H9 (cell line): ENCODE data around the gene TRAF6. TPM values are rescaled to one million over a fixed set of nuclear protein-coding genes. Genes with fewer than 3 reads are reported as not detected.
A peak's percentile ranks its signal among the peaks of the same experiment; 100 is the strongest.

Experiments
- DNase-seq: peaks from one replicate; pipeline ENCODE4 v3.0.0-alpha.2; 2017
- H2AFZ ChIP-seq: one replicate; pipeline ENCODE4 v1.6.1; 2013; ENCODE audit warnings: mild to moderate bottlenecking, low read length, control low read depth, moderate library complexity
- H2AK5ac ChIP-seq: 2 replicates; pipeline ENCODE4 v1.6.1; 2013; ENCODE audit warnings: low read length, control low read depth, mixed read lengths; ENCODE audit not compliant: insufficient read length
- H2BK120ac ChIP-seq: one replicate; pipeline ENCODE4 v1.6.1; 2013; ENCODE audit warnings: low read depth, mild to moderate bottlenecking, low read length, control low read depth, inconsistent platforms; ENCODE audit not compliant: poor library complexity, severe bottlenecking
- H2BK12ac ChIP-seq: 2 replicates; pipeline ENCODE4 v1.6.1; 2013; ENCODE audit warnings: low read length, control low read depth, mixed read lengths, low read depth; ENCODE audit not compliant: insufficient read length
- H2BK15ac ChIP-seq: 2 replicates; pipeline ENCODE4 v1.6.1; 2013; ENCODE audit warnings: low read depth, low read length, control low read depth
- H2BK20ac ChIP-seq: one replicate; pipeline ENCODE4 v1.6.1; 2013; ENCODE audit warnings: low read depth, mild to moderate bottlenecking, low read length, control low read depth, inconsistent platforms; ENCODE audit not compliant: poor library complexity, severe bottlenecking
- H2BK5ac ChIP-seq: 2 replicates; pipeline ENCODE4 v1.6.1; 2013; ENCODE audit warnings: low read length, control low read depth, mixed read lengths; ENCODE audit not compliant: insufficient read length
- H3K14ac ChIP-seq: 2 replicates; pipeline ENCODE4 v1.6.1; 2013; ENCODE audit warnings: low read length, control low read depth; ENCODE audit not compliant: insufficient read depth
- H3K18ac ChIP-seq: 2 replicates; pipeline ENCODE4 v1.6.1; 2013; ENCODE audit warnings: low read depth, mild to moderate bottlenecking, mixed read lengths, low read length, control low read depth; ENCODE audit not compliant: insufficient read length
- H3K23ac ChIP-seq: 2 replicates; pipeline ENCODE4 v1.6.1; 2013; ENCODE audit warnings: low read length, control low read depth, mixed read lengths, low read depth; ENCODE audit not compliant: insufficient read length
- H3K23me2 ChIP-seq: 2 replicates; pipeline ENCODE4 v1.6.1; 2013; ENCODE audit warnings: low read depth, mild to moderate bottlenecking, mixed read lengths, low read length, control low read depth; ENCODE audit not compliant: insufficient read length, poor library complexity, severe bottlenecking
- H3K27ac ChIP-seq: 2 replicates; pipeline ENCODE4 v1.5.1; 2013; ENCODE audit warnings: low read length, control low read depth, mixed read lengths, low read depth; ENCODE audit not compliant: insufficient read length
- H3K27me3 ChIP-seq: 2 replicates; pipeline ENCODE4 v1.6.1; 2013; ENCODE audit warnings: low read length, control low read depth, inconsistent platforms; ENCODE audit not compliant: insufficient read depth
- H3K4ac ChIP-seq: 2 replicates; pipeline ENCODE4 v1.6.1; 2013; ENCODE audit warnings: low read depth, mild to moderate bottlenecking, control low read depth, inconsistent platforms, low read length, moderate library complexity
- H3K4me1 ChIP-seq: 2 replicates; pipeline ENCODE4 v1.6.1; 2013; ENCODE audit warnings: low read length, control low read depth, inconsistent platforms; ENCODE audit not compliant: insufficient read depth
- H3K4me2 ChIP-seq: 2 replicates; pipeline ENCODE4 v1.6.1; 2013; ENCODE audit warnings: low read length, control low read depth, mixed read lengths; ENCODE audit not compliant: insufficient read length, insufficient read depth
- H3K56ac ChIP-seq: 2 replicates; pipeline ENCODE4 v1.6.1; 2013; ENCODE audit warnings: low read depth, mild to moderate bottlenecking, mixed read lengths, low read length, control low read depth; ENCODE audit not compliant: insufficient read length
- H3K79me1 ChIP-seq: 2 replicates; pipeline ENCODE4 v1.6.1; 2013; ENCODE audit warnings: low read depth, mild to moderate bottlenecking, moderate library complexity, low read length, control low read depth, inconsistent platforms; ENCODE audit not compliant: insufficient read depth, poor library complexity, severe bottlenecking
- H3K79me2 ChIP-seq: 2 replicates; pipeline ENCODE4 v1.6.1; 2013; ENCODE audit warnings: low read length, control low read depth, inconsistent platforms; ENCODE audit not compliant: insufficient read depth
- H3K9ac ChIP-seq: 2 replicates; pipeline ENCODE4 v1.6.1; 2013; ENCODE audit warnings: low read length, control low read depth, mixed read lengths; ENCODE audit not compliant: insufficient read length; ENCODE audit errors: extremely low read depth
- H3K9me3 ChIP-seq: one replicate; pipeline ENCODE4 v1.6.1; 2013; ENCODE audit warnings: low read depth, low read length, inconsistent platforms; ENCODE audit not compliant: control insufficient read depth
- H3T11ph ChIP-seq: one replicate; pipeline ENCODE4 v1.6.1; 2013; ENCODE audit warnings: mild to moderate bottlenecking, low read length, control low read depth, inconsistent platforms
- H4K20me1 ChIP-seq: one replicate; pipeline ENCODE4 v1.6.1; 2013; ENCODE audit not compliant: control insufficient read depth, insufficient read length, insufficient read depth
- H4K5ac ChIP-seq: 2 replicates; pipeline ENCODE4 v1.6.1; 2013; ENCODE audit warnings: low read depth, mild to moderate bottlenecking, mixed read lengths, low read length, control low read depth; ENCODE audit not compliant: insufficient read length
- H4K8ac ChIP-seq: replicated peaks from 2 replicates; pipeline ENCODE4 v1.6.1; 2013; ENCODE audit warnings: low read length, control low read depth, mixed read lengths, low read depth; ENCODE audit not compliant: insufficient read length
- H4K91ac ChIP-seq: 2 replicates; pipeline ENCODE4 v1.6.1; 2013; ENCODE audit warnings: low read depth, mild to moderate bottlenecking, moderate library complexity, mixed read lengths, low read length, control low read depth; ENCODE audit not compliant: insufficient read length
- H3K27ac Mint-ChIP-seq, 3 experiments: 2 replicates in 2 of 3; 3 replicates in 1 of 3; pipeline ENCODE4 v1.8.0; 2020 to 2021; ENCODE audit warnings: mixed read lengths in 3 of 3, mild to moderate bottlenecking in 1 of 3, moderate library complexity in 1 of 3
- H3K27me3 Mint-ChIP-seq: 2 replicates; pipeline ENCODE4 v1.8.0; 2021; ENCODE audit warnings: low read depth, mild to moderate bottlenecking, moderate library complexity, mixed read lengths
- H3K36me3 Mint-ChIP-seq, 3 experiments: 2 replicates in 2 of 3; 3 replicates in 1 of 3; pipeline ENCODE4 v1.8.0; 2020 to 2021; ENCODE audit warnings: low read depth in 3 of 3, mixed read lengths in 3 of 3; ENCODE audit not compliant: insufficient read depth in 1 of 3
- H3K4me1 Mint-ChIP-seq, 2 experiments: 2 replicates each; pipeline ENCODE4 v1.8.0; 2020; ENCODE audit warnings: mixed read lengths in 2 of 2
- H3K4me3 Mint-ChIP-seq, 2 experiments: 2 replicates in 1 of 2; 3 replicates in 1 of 2; pipeline ENCODE4 v1.8.0; 2020 to 2021; ENCODE audit warnings: mild to moderate bottlenecking in 2 of 2, mixed read lengths in 2 of 2, moderate library complexity in 1 of 2
- H3K9me3 Mint-ChIP-seq, 2 experiments: 2 replicates in 1 of 2; 3 replicates in 1 of 2; pipeline ENCODE4 v1.8.0; 2020; ENCODE audit warnings: mild to moderate bottlenecking in 2 of 2, mixed read lengths in 2 of 2, moderate library complexity in 1 of 2
- CTCF ChIP-seq: fragments of 200-600 bp; sonication (generic); conservative IDR thresholded peaks from 3 replicates; pipeline ENCODE4 v1.8.0; 2021; ENCODE audit warnings: antibody characterized with exemption, mild to moderate bottlenecking
- WGBS: extraction: QIAGEN DNeasy Blood & Tissue Kit; methylation state at CpG from one replicate; pipeline ENCODE4 v1.1.7; 2013; ENCODE audit warnings: missing lambda C conversion rate, low lambda C conversion rate, mixed read lengths; ENCODE audit not compliant: insufficient read length; ENCODE audit errors: extremely low coverage; 5-methylcytosine and 5-hydroxymethylcytosine counted together
- total RNA-seq: library from RNA; stranded (reverse); gene quantifications from 2 replicates; pipeline ENCODE4 v1.2.1, GENCODE V29; 2021

Gene TRAF6
- total RNA-seq, 1 experiment from 2014 or later = 9.9 TPM

GRCh38 chr11:36509201-36509639, 852 bp downstream of the TRAF6 start:
- Histone ChIP-seq H4K91ac (no peak overlapping the region), H3K56ac (no peak overlapping the region), H3K79me1 (no peaks in the 10 kb centered on the region), H3T11ph (no peak overlapping the region), H3K9me3 (no peaks in the 10 kb centered on the region), H4K20me1 (no peaks in the 10 kb centered on the region), H2BK5ac (no peak overlapping the region), H3K23ac (no peak overlapping the region), H3K4ac (no peak overlapping the region), H3K4me2 (peak overlapping the region; percentile 70), H3K9ac (peak overlapping the region; percentile 87), H3K14ac (no peak overlapping the region), H4K5ac (no peak overlapping the region), H2BK20ac (no peak overlapping the region), H2BK15ac (no peak overlapping the region), H3K27ac (no peak overlapping the region), H2BK12ac (no peak overlapping the region), H3K27me3 (no peaks in the 10 kb centered on the region), H2AFZ (no peak overlapping the region), H4K8ac (no peak overlapping the region), H3K79me2 (no peaks in the 10 kb centered on the region), H3K4me1 (peaks cover 2% of the 10 kb centered on the region; the same call in 1 of the 2 replicates), H2AK5ac (no peak overlapping the region), H3K18ac (no peak overlapping the region), H3K23me2 (peaks cover 7% of the 10 kb centered on the region), H2BK120ac (no peak overlapping the region)
- no peak for TF ChIP-seq CTCF
- Mint-ChIP-seq H3K4me3 (peak overlapping the region; percentile 93 to 98), H3K9me3 (no peaks in the 10 kb centered on the region; a peak in 2 of 5 replicates), H3K36me3 (peaks cover 0 to 2% (median 0%) of the 10 kb centered on the region in 3 experiments; a peak in 2 of 7 replicates), H3K27me3 (peaks cover 21% of the 10 kb centered on the region), H3K27ac (peak overlapping the region in 1 of 3 experiments; percentile 84; a peak in 1 of 7 replicates), H3K4me1 (peaks cover 15 to 17% of the 10 kb centered on the region in 2 experiments)
- no peak for DNase-seq
- no CpG with 5 or more reads among the region's 15 CpGs for WGBS
